GM06990 (cell line): Measurements from ENCODE around the gene CRABP1.

Experiments used
- DNase-seq: peaks from one replicate; pipeline ENCODE4 v3.0.0-alpha.2; 2011; ENCODE audit not compliant: insufficient read length; ENCODE audit errors: extremely low read depth
- H3K27me3 ChIP-seq: replicated peaks from 2 replicates; pipeline ENCODE4 v1.6.0; 2011; ENCODE audit warnings: low read length; ENCODE audit not compliant: control insufficient read depth, insufficient read depth
- H3K36me3 ChIP-seq: 2 replicates; pipeline ENCODE4 v1.5.1; 2011; ENCODE audit warnings: low read length; ENCODE audit not compliant: control insufficient read depth, insufficient read depth
- H3K4me3 ChIP-seq: replicated peaks from 2 replicates; pipeline ENCODE4 v1.5.1; 2011; ENCODE audit warnings: low read depth, mild to moderate bottlenecking, control low read depth, low read length
- TF ChIP-seq, protein P1 (sequence below): IDR thresholded peaks from 2 replicates; pipeline ENCODE4 v1.5.1; 2011; ENCODE audit warnings: low read length, control low read depth, mild to moderate bottlenecking, inconsistent platforms; ENCODE audit not compliant: insufficient read depth, poor library complexity, severe bottlenecking

CRABP1 gene

DNA sequence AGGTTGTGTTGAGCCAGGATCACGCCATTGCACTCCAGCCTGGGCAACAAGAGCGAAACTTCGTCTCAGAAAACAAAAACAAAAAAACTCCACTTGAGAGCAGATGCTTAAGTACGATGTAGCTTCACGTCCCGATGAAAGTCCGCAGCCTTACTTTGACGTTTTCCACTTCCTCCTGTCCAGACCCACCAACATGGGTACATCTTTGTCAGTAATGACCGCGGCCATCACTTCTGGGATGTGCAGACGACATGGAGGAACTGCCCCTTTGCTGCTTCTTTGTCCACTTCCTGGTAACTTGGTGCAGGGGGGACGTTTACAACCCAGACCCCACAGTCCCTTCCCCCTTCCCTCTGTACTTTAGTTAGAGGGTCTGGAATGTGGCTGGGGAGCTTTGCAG, 48.7 kb downstream of the CRABP1 start:
- DNase-seq = no peak
- H3K27me3 ChIP-seq = peaks cover 2% of the 10 kb centered on the region
- H3K36me3 ChIP-seq = no peaks in the 10 kb centered on the region
- TF ChIP-seq, protein P1, sequence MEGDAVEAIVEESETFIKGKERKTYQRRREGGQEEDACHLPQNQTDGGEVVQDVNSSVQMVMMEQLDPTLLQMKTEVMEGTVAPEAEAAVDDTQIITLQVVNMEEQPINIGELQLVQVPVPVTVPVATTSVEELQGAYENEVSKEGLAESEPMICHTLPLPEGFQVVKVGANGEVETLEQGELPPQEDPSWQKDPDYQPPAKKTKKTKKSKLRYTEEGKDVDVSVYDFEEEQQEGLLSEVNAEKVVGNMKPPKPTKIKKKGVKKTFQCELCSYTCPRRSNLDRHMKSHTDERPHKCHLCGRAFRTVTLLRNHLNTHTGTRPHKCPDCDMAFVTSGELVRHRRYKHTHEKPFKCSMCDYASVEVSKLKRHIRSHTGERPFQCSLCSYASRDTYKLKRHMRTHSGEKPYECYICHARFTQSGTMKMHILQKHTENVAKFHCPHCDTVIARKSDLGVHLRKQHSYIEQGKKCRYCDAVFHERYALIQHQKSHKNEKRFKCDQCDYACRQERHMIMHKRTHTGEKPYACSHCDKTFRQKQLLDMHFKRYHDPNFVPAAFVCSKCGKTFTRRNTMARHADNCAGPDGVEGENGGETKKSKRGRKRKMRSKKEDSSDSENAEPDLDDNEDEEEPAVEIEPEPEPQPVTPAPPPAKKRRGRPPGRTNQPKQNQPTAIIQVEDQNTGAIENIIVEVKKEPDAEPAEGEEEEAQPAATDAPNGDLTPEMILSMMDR = no peak
- no peak overlapping the region for H3K4me3 ChIP-seq

DNA sequence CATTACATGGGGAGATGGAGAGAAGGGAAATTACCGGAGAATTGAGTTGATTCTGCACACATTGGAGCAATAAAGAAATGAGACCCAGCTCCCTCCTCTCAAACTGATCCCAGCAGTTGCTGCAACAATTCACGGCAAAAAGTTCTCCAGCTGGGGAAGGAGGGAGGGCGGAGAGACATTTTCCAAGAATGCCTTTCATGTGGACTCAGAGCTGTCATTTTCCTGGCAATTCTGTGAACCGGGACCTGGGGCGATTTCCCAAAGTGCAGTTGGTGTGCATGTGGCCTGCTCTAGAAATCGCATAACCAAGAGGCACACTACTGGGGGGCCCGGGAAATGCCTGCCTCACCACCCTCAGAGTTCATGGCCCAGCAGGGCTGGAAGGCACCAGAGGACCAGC, 49.2 kb downstream of the CRABP1 start:
- Histone ChIP-seq H3K27me3 (peaks cover 2% of the 10 kb centered on the region), H3K36me3 (no peaks in the 10 kb centered on the region), H3K4me3 (no peak overlapping the region)
- DNase-seq = no peak
- TF ChIP-seq, protein P1 = no peak

DNA sequence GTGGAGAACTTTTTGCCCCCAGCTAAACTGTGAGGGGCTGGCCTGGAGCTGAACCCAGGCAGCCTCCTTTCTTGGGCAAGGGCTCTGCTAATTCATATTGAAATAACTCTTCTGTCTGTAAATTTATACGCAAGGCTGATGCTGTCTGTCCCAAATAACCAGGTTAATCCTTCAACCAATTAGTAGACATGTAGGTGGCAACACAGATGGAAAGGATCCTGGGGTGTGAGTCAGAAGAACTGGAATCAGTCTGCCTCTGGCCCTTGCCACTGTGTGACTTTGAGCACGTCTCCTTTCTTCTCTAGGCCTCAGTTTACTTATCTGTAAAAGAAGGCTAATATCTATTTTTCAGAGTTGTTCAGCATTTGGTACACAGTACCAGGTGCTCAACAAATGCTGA, 49.6 kb downstream of the CRABP1 start:
- Histone ChIP-seq H3K27me3 (peaks cover 2% of the 10 kb centered on the region), H3K4me3 (no peak overlapping the region), H3K36me3 (no peaks in the 10 kb centered on the region)
- DNase-seq = no peak
- TF ChIP-seq, protein P1 = no peak

DNA sequence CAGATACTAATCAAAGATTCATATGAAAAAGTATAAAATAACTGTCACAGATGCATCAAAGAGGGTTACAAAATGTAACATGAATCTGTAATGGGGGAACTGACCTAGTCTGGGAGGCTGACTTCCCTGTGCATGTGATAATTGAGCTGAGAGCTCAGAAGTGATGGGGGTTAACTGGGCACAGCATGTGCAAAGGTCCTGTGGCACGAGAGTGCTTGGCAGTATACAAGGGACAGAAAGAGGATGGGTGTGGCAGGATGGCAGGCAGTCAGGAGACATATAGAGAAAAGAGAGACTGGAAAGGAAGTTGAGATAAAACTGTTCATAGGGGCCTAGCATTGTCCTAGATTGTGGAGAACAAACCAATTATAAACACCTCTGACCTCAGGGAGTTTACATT, 50.1 kb downstream of the CRABP1 start:
- Histone ChIP-seq H3K36me3 (no peaks in the 10 kb centered on the region), H3K4me3 (no peak overlapping the region), H3K27me3 (peaks cover 2% of the 10 kb centered on the region)
- TF ChIP-seq, protein P1 = no peak
- DNase-seq = no peak

DNA sequence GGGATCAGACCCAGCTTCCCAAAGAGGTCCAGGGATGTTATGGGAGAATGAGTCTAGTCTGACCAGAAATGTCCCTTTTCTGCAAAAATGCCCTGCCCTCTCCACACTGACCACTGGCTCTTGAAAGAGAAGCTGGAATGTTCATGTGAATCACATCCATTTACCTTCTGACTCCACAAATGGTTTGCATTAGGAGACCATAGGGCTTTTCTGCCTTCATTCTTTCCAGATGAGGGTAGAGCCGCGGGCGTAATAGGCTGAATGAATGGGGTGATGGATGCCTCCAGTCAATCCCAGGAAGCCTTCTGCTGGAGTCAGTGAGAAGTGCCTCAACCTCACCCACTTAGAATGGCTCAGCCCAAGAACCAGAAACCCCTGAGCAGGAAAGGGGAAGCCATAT, 50.7 kb downstream of the CRABP1 start:
- H3K4me3 ChIP-seq = no peak overlapping the region
- DNase-seq = no peak
- no peaks in the 10 kb centered on the region for H3K36me3 ChIP-seq
- H3K27me3 ChIP-seq = peaks cover 2% of the 10 kb centered on the region
- TF ChIP-seq, protein P1 = no peak

DNA sequence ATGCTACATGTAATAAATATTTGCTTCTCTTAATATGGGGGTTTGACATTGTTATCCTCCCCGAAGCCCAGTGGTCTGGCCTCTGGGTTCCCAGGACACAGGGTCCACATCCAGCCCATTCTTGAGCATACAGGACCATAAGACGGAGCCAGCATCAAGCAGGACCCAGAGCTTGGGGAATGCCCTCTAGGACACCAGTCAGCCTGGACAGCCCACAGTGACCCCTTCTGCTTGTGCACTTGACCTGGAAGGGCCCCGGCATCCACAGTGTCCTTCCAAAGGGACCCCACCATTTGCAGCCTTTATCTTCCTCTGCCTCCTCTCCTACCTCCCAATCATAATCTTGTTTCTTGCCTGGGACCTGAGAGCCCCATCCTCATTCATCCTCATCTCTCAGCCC, 51.6 kb downstream of the CRABP1 start:
- peaks cover 2% of the 10 kb centered on the region for H3K27me3 ChIP-seq
- H3K36me3 ChIP-seq = no peaks in the 10 kb centered on the region
- DNase-seq = no peak
- no peak overlapping the region for H3K4me3 ChIP-seq
- TF ChIP-seq, protein P1 = no peak
